ENCODE results near the gene CTNND2.

GRCh38 chr5:11047625-11048024 lies 856.6 kb downstream of the CTNND2 start:
- TF ChIP-seq POLR2AphosphoS5 (IDR thresholded peaks at IDR 0.05): no peak
- no peak for TF ChIP-seq POLR2A (IDR thresholded peaks at IDR 0.05)
